DOHH2 (cell line): ENCODE data around the gene KCNJ6.

Experiments used
- CTCF ChIP-seq: fragments of 200-600 bp; sonication (generic); IDR thresholded peaks from one replicate; pipeline ENCODE4 v1.5.1; 2014; ENCODE audit warnings: antibody characterized with exemption, mild to moderate bottlenecking, low read depth, low read length; ENCODE audit not compliant: poor library complexity, severe bottlenecking
- EZH2phosphoT487 ChIP-seq: fragments of 200-600 bp; sonication (generic); IDR thresholded peaks from 2 replicates; pipeline ENCODE4 v1.6.1; 2017; ENCODE audit warnings: borderline replicate concordance, mild to moderate bottlenecking, antibody characterized with exemption, low read length, moderate library complexity, mixed read lengths

GRCh38 chr21:37878946-37879660, 37.2 kb downstream of the KCNJ6 start:
- TF ChIP-seq CTCF (no peak), EZH2phosphoT487 (no peak)
